ENCODE data around the gene GREM2. TPM values are rescaled to one million over a fixed set of nuclear protein-coding genes. Genes with fewer than 3 reads are reported as not detected.

Gene GREM2
- total RNA-seq, 1 experiment from 2014 or later: not detected

GRCh38 chr1:240658312-240658960 is 46.5 kb upstream of the GREM2 start:
- no peak overlapping the region for H2BK15ac ChIP-seq (ENCODE audit: low read depth, low read length)
- no peak overlapping the region for H3K4ac ChIP-seq (ENCODE audit: low read depth, low read length)
- no peak overlapping the region for H3T11ph ChIP-seq (ENCODE audit: low read length)
- no CpG with 5 or more reads among the region's 12 CpGs for WGBS (ENCODE audit: extremely low coverage, insufficient read length, low lambda C conversion rate)
- no peak overlapping the region for H3K4me3 Mint-ChIP-seq
- TF ChIP-seq CTCF (conservative IDR thresholded peaks at IDR 0.05): no peak
- H3K56ac ChIP-seq (ENCODE audit: insufficient read length, low read depth, low read length): no peak overlapping the region
- H4K20me1 ChIP-seq (ENCODE audit: control insufficient read depth, insufficient read depth, insufficient read length): no peaks in the 10 kb centered on the region
- H3K23ac ChIP-seq (ENCODE audit: insufficient read length, low read depth, low read length): no peak overlapping the region
- H2BK20ac ChIP-seq (ENCODE audit: low read depth, low read length, poor library complexity, severe bottlenecking): no peak overlapping the region
- no peak overlapping the region for H3K27ac ChIP-seq (ENCODE audit: insufficient read length, low read depth, low read length)
- H3K27me3 ChIP-seq (ENCODE audit: insufficient read depth, low read length): peaks cover 4% of the 10 kb centered on the region; the same call in 1 of the 2 replicates
- no peaks in the 10 kb centered on the region; the same call in 1 of the 2 replicates for H3K4me1 ChIP-seq (ENCODE audit: insufficient read depth, low read length)
- no peak overlapping the region for H2AFZ ChIP-seq (ENCODE audit: low read length)
- H3K9ac ChIP-seq (ENCODE audit: extremely low read depth, insufficient read length, low read length): no peak overlapping the region
- H2BK5ac ChIP-seq (ENCODE audit: insufficient read length, low read length): no peak overlapping the region
- no peaks in the 10 kb centered on the region for H3K79me1 ChIP-seq (ENCODE audit: insufficient read depth, low read depth, low read length, poor library complexity, severe bottlenecking)
- no peaks in the 10 kb centered on the region for H3K9me3 ChIP-seq (ENCODE audit: control insufficient read depth, low read depth, low read length)
- H3K79me2 ChIP-seq (ENCODE audit: insufficient read depth, low read length): no peaks in the 10 kb centered on the region
- DNase-seq: no peak
- H3K9me3 Mint-ChIP-seq: no peaks in the 10 kb centered on the region
- no peak overlapping the region for H3K4me2 ChIP-seq (ENCODE audit: insufficient read depth, insufficient read length, low read length)
- no peak overlapping the region for H4K91ac ChIP-seq (ENCODE audit: insufficient read length, low read depth, low read length)
- H3K14ac ChIP-seq (ENCODE audit: insufficient read depth, low read length): no peak overlapping the region
- no peak overlapping the region for H3K27ac Mint-ChIP-seq
- H4K8ac ChIP-seq (replicated peaks; ENCODE audit: insufficient read length, low read depth, low read length): no peak overlapping the region
- no peaks in the 10 kb centered on the region; a peak in 1 of 7 replicates for H3K36me3 Mint-ChIP-seq (ENCODE audit: insufficient read depth in 1 of 3, low read depth in 3 of 3)
- H2BK120ac ChIP-seq (ENCODE audit: low read depth, low read length, poor library complexity, severe bottlenecking): no peak overlapping the region
- H2BK12ac ChIP-seq (ENCODE audit: insufficient read length, low read depth, low read length): no peak overlapping the region
- no peak overlapping the region for H3K18ac ChIP-seq (ENCODE audit: insufficient read length, low read depth, low read length)
- H3K27me3 Mint-ChIP-seq (ENCODE audit: low read depth): no peaks in the 10 kb centered on the region
- no peak overlapping the region for H2AK5ac ChIP-seq (ENCODE audit: insufficient read length, low read length)
- H4K5ac ChIP-seq (ENCODE audit: insufficient read length, low read depth, low read length): no peak overlapping the region
- H3K4me1 Mint-ChIP-seq: peaks cover 0 to 3% of the 10 kb centered on the region in 2 experiments; a peak in 1 of 4 replicates
- no peaks in the 10 kb centered on the region for H3K23me2 ChIP-seq (ENCODE audit: insufficient read length, low read depth, low read length, poor library complexity, severe bottlenecking)
